Panc1 (cell line): ENCODE data around the gene ASTN2. TPM values are rescaled to one million over a fixed set of nuclear protein-coding genes. Genes with fewer than 3 reads are reported as not detected.

ENCODE experiments used
- ATAC-seq: fragments of 200-7000 bp; cut with Tn5 transposase; 2 replicates; pipeline ENCODE4 v1.9.1; 2020; ENCODE audit warnings: mild to moderate bottlenecking, moderate library complexity
- BruUV-seq: library from RNA; stranded (reverse); fragments of 400-500 nt; replicated peaks from 2 replicates; lab custom pipeline; 2021; lab: Mats Ljungman, UMichigan
- CTCF ChIA-PET: fragments of 300-600 bp; sonication (Branson Sonifier 250); formaldehyde crosslinking; loops from one replicate; lab custom pipeline; 2022; ENCODE audit warnings: antibody characterized with exemption; lab: Charles Lee
- POLR2A ChIA-PET: fragments of 300-600 bp; sonication (Branson Sonifier 250); formaldehyde crosslinking; loops from one replicate; lab custom pipeline; 2022; ENCODE audit warnings: antibody characterized with exemption; lab: Charles Lee
- DNase-seq: peaks from one replicate; pipeline ENCODE4 v3.0.0-alpha.2; 2010; ENCODE audit warnings: low read depth, low spot score
- H3K27ac ChIP-seq: 2 replicates; pipeline ENCODE4 v1.5.1; 2011; ENCODE audit warnings: mild to moderate bottlenecking, low read length, inconsistent platforms
- H3K27me3 ChIP-seq: fragments of 200-500 bp; sonication (Bioruptor generic); 2 replicates; pipeline ENCODE4 v1.6.0; 2014; ENCODE audit warnings: low read length, inconsistent platforms; ENCODE audit not compliant: control insufficient read depth, insufficient read depth
- H3K36me3 ChIP-seq: fragments of 200-500 bp; sonication (Bioruptor generic); 2 replicates; pipeline ENCODE4 v1.5.1; 2014; ENCODE audit warnings: inconsistent platforms, mild to moderate bottlenecking, low read length, moderate library complexity; ENCODE audit not compliant: control insufficient read depth, insufficient read depth
- H3K4me1 ChIP-seq: 2 replicates; pipeline ENCODE4 v1.5.1; 2011; ENCODE audit warnings: inconsistent platforms, mild to moderate bottlenecking, low read length, moderate library complexity; ENCODE audit not compliant: control insufficient read depth, insufficient read depth
- H3K4me3 ChIP-seq, 2 experiments: 2 replicates each; pipeline ENCODE4 v1.5.1; 2011 to 2012; ENCODE audit warnings: low read depth in 2 of 2, low read length in 2 of 2, mild to moderate bottlenecking in 2 of 2, inconsistent platforms in 1 of 2, moderate library complexity in 1 of 2
- H3K9me3 ChIP-seq: fragments of 200-500 bp; sonication (Bioruptor generic); 2 replicates; pipeline ENCODE4 v1.5.1; 2014; ENCODE audit warnings: low read depth, mild to moderate bottlenecking, inconsistent platforms, low read length, moderate library complexity; ENCODE audit not compliant: control insufficient read depth, insufficient read depth
- POLR2AphosphoS5 ChIP-seq: IDR thresholded peaks from 2 replicates; pipeline ENCODE4 v1.6.1; 2012; ENCODE audit warnings: mild to moderate bottlenecking, low read depth, low read length, moderate library complexity
- REST ChIP-seq, 2 experiments: IDR thresholded peaks; 2 replicates each; pipeline ENCODE4 v1.6.1; 2011 to 2012; ENCODE audit warnings: low read depth in 2 of 2, control low read depth in 1 of 2, low read length in 1 of 2, mild to moderate bottlenecking in 1 of 2, moderate library complexity in 1 of 2; ENCODE audit not compliant: insufficient read depth in 1 of 2
- SIN3A ChIP-seq: IDR thresholded peaks from 2 replicates; pipeline ENCODE4 v1.6.1; 2012; ENCODE audit warnings: low read depth, mild to moderate bottlenecking, low read length, moderate library complexity, borderline replicate concordance; ENCODE audit not compliant: insufficient read depth
- TCF7L2 ChIP-seq: IDR thresholded peaks from 2 replicates; pipeline ENCODE4 v1.6.1; 2011; ENCODE audit warnings: mild to moderate bottlenecking, low read depth, low read length, inconsistent platforms
- in situ Hi-C: cut with HindIII; loops from 2 replicates; pipeline ENCODE4 v1.10.0; 2016; ENCODE audit warnings: low sequenced_read_pairs, low pct_unique_long_range_greater_than_20kb
- intact Hi-C: fragments of 100-400 bp; cut with micrococcal nuclease; formaldehyde crosslinking; loops from one replicate; pipeline ENCODE4 v1.10.0; 2022; ENCODE audit not compliant: unreplicated experiment
- total RNA-seq: library from RNA; stranded (reverse); gene quantifications from one replicate; pipeline ENCODE4 v1.2.1, GENCODE V29; 2021; ENCODE audit not compliant: unreplicated experiment
- TF ChIP-seq, protein P1 (sequence below): fragments of 450-650 bp; IDR thresholded peaks from 2 replicates; pipeline ENCODE4 v1.5.1; 2017; ENCODE audit warnings: mild to moderate bottlenecking

The ASTN2 gene
- total RNA-seq, 1 experiment from 2014 or later, result 3.9 TPM

DNA sequence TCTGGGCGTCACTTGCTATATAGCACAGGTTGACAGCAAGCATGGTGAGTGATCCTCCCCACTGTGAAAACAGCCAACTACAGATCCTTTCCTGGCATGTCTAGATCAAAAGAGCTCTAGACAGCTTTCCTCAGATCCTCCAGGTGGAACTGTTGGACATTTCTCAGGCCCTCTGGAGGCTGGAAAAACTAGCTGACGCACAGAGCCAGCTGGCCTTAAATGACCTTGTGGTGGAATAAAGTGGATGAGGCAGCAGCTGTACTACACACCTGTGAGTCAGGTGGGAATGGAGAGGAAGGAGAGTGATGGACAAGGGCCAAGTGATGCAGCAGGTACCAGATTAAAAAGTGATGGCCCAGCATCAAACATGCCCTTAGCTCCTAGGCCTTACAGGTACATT is 555.1 kb downstream of the ASTN2 start:
- intact Hi-C loops (loop anchor here (1.0 kb wide), 1 partner anchor 122 kb away; no protein-coding TSS in a partner anchor), in situ Hi-C loops (no loop called here)
- CTCF ChIA-PET, result interaction anchor here (2.4 kb wide), 1 partner anchor 122 kb away, joined by 15 read pairs; no protein-coding TSS in a partner anchor
- no peaks in the 10 kb centered on the region for H3K4me1 ChIP-seq
- ATAC-seq, result no peak
- no peaks in the 10 kb centered on the region for H3K27me3 ChIP-seq
- no TSS peak for BruUV-seq
- no peaks in the 10 kb centered on the region for H3K9me3 ChIP-seq
- H3K36me3 ChIP-seq, result no peaks in the 10 kb centered on the region
- POLR2A ChIA-PET, result no interaction called here
- DNase-seq, result no peak
- H3K4me3 ChIP-seq, result no peak overlapping the region
- no peak for TF ChIP-seq SIN3A
- no peak for TF ChIP-seq POLR2AphosphoS5
- no peak for TF ChIP-seq REST (IDR thresholded peaks at IDR 0.05; ENCODE audit: insufficient read depth in 1 of 2, low read depth in 2 of 2, low read length in 1 of 2)
- TF ChIP-seq TCF7L2, result no peak
- TF ChIP-seq, protein P1, sequence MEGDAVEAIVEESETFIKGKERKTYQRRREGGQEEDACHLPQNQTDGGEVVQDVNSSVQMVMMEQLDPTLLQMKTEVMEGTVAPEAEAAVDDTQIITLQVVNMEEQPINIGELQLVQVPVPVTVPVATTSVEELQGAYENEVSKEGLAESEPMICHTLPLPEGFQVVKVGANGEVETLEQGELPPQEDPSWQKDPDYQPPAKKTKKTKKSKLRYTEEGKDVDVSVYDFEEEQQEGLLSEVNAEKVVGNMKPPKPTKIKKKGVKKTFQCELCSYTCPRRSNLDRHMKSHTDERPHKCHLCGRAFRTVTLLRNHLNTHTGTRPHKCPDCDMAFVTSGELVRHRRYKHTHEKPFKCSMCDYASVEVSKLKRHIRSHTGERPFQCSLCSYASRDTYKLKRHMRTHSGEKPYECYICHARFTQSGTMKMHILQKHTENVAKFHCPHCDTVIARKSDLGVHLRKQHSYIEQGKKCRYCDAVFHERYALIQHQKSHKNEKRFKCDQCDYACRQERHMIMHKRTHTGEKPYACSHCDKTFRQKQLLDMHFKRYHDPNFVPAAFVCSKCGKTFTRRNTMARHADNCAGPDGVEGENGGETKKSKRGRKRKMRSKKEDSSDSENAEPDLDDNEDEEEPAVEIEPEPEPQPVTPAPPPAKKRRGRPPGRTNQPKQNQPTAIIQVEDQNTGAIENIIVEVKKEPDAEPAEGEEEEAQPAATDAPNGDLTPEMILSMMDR, result no peak
- H3K27ac ChIP-seq, result no peak overlapping the region

DNA sequence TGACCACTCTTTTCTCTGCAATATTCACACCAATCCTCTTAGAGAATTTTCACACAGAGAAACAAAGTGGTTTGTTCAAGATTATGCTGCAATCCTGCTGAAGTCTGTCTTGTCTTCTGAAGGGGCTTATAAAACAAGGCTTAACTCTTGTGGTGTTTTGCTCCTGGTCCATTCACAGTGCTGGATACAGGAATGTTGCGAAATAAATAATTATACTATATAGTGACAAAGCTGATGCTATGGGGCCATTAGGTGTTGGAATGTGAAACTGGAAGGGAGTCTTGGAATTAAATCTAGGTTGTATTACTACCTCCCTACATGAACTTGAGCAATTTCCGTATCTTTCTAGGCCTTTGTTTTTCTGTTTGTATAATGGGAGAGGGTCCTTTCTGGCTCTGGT is 557.5 kb downstream of the ASTN2 start:
- TF ChIP-seq, protein P1, result no peak
- no peak for TF ChIP-seq TCF7L2
- no peak for TF ChIP-seq REST (IDR thresholded peaks at IDR 0.05; ENCODE audit: insufficient read depth in 1 of 2, low read depth in 2 of 2, low read length in 1 of 2)
- no peak for TF ChIP-seq SIN3A
- no peak for TF ChIP-seq POLR2AphosphoS5
- DNase-seq, result no peak
- Histone ChIP-seq H3K9me3 (no peaks in the 10 kb centered on the region), H3K4me1 (no peaks in the 10 kb centered on the region), H3K27ac (no peak overlapping the region), H3K36me3 (no peaks in the 10 kb centered on the region), H3K4me3 (no peak overlapping the region), H3K27me3 (no peaks in the 10 kb centered on the region)
- in situ Hi-C loops, result no loop called here
- ATAC-seq, result no peak
- intact Hi-C loops, result no loop called here
- ChIA-PET POLR2A (no interaction called here), CTCF (no interaction called here)
- no TSS peak for BruUV-seq
